ENCODE measurements around the gene FBXW7.

FBXW7 gene

GRCh38 chr4:152536545-152537182 is 772 bp upstream of the FBXW7 start:
- in situ Hi-C loops (cut with HindIII; ENCODE audit: low sequenced_read_pairs), result no loop called here

GRCh38 chr4:152535360-152535902 is 461 bp downstream of the FBXW7 start:
- no peak for TF ChIP-seq CTCF (IDR thresholded peaks at IDR 0.05; ENCODE audit: low read depth, low read length, missing control alignments)
- DNase-seq (ENCODE audit: low read depth), result no peak
- H3K4me3 ChIP-seq (ENCODE audit: low read depth, low read length), result peak overlapping the region; percentile 98
- in situ Hi-C loops (cut with HindIII; ENCODE audit: low sequenced_read_pairs), result no loop called here

More at GRCh38 chr4:152536545-152537182, 772 bp upstream of the FBXW7 start:
- no peak for DNase-seq (ENCODE audit: low read depth)
- TF ChIP-seq CTCF (IDR thresholded peaks at IDR 0.05; ENCODE audit: low read depth, low read length, missing control alignments), result no peak
- H3K4me3 ChIP-seq (ENCODE audit: low read depth, low read length), result peak overlapping the region; percentile 98

GRCh38 chr4:152534541-152535359 is 1.1 kb downstream of the FBXW7 start:
- DNase-seq (ENCODE audit: low read depth), result no peak
- no peak for TF ChIP-seq CTCF (IDR thresholded peaks at IDR 0.05; ENCODE audit: low read depth, low read length, missing control alignments)
- in situ Hi-C loops (cut with HindIII; ENCODE audit: low sequenced_read_pairs), result no loop called here
- peak overlapping the region; percentile 98 for H3K4me3 ChIP-seq (ENCODE audit: low read depth, low read length)

GRCh38 chr4:152531479-152531878 is 4.4 kb downstream of the FBXW7 start:
- DNase-seq (ENCODE audit: low read depth), result no peak
- no peak overlapping the region for H3K4me3 ChIP-seq (ENCODE audit: low read depth, low read length)
- in situ Hi-C loops (cut with HindIII; ENCODE audit: low sequenced_read_pairs), result no loop called here
- no peak for TF ChIP-seq CTCF (IDR thresholded peaks at IDR 0.05; ENCODE audit: low read depth, low read length, missing control alignments)

- in situ Hi-C loops (cut with HindIII; ENCODE audit: low sequenced_read_pairs), result no loop called here
- DNase-seq (ENCODE audit: low read depth), result no peak
- TF ChIP-seq CTCF (IDR thresholded peaks at IDR 0.05; ENCODE audit: low read depth, low read length, missing control alignments), result no peak
- no peak overlapping the region for H3K4me3 ChIP-seq (ENCODE audit: low read depth, low read length)
These were observed 5.3 kb downstream of the FBXW7 start for GRCh38 chr4:152530600-152530999.

GRCh38 chr4:152529880-152530279 is 6.0 kb downstream of the FBXW7 start:
- no peak for DNase-seq (ENCODE audit: low read depth)
- no peak for TF ChIP-seq CTCF (IDR thresholded peaks at IDR 0.05; ENCODE audit: low read depth, low read length, missing control alignments)
- in situ Hi-C loops (cut with HindIII; ENCODE audit: low sequenced_read_pairs), result no loop called here
- no peak overlapping the region for H3K4me3 ChIP-seq (ENCODE audit: low read depth, low read length)

Measured in astrocyte of the cerebellum (primary cell).